HG03558 (cell line): ENCODE results near the gene SPSB1.

ENCODE experiments used
- ATAC-seq: cut with Tn5 transposase; IDR thresholded peaks from one replicate; pipeline ENCODE4 v1.9.1; 2021; ENCODE audit warnings: moderate number of reproducible peaks; ENCODE audit not compliant: unreplicated experiment; ENCODE audit errors: extremely low read depth

Gene SPSB1

GRCh38 chr1:9338397-9339246, 45.9 kb downstream of the SPSB1 start:
- no peak for ATAC-seq

GRCh38 chr1:9340172-9340854, 47.6 kb downstream of the SPSB1 start:
- ATAC-seq = no peak

- ATAC-seq = no peak
These were observed 48.2 kb downstream of the SPSB1 start for GRCh38 chr1:9340864-9341263.

- ATAC-seq = no peak
These were observed 48.7 kb downstream of the SPSB1 start for GRCh38 chr1:9341301-9341845.

GRCh38 chr1:9343269-9343668, 50.6 kb downstream of the SPSB1 start:
- no peak for ATAC-seq

GRCh38 chr1:9344426-9345200, 51.9 kb downstream of the SPSB1 start:
- no peak for ATAC-seq

GRCh38 chr1:9345471-9345870, 52.8 kb downstream of the SPSB1 start:
- no peak for ATAC-seq

- ATAC-seq = no peak
These were observed 53.2 kb downstream of the SPSB1 start for GRCh38 chr1:9345922-9346321.

GRCh38 chr1:9346566-9346965, 53.9 kb downstream of the SPSB1 start:
- ATAC-seq = no peak

- no peak for ATAC-seq
These were observed 54.6 kb downstream of the SPSB1 start for GRCh38 chr1:9347095-9347850.

GRCh38 chr1:9349331-9349851, 56.7 kb downstream of the SPSB1 start:
- ATAC-seq = no peak

GRCh38 chr1:9350013-9350908, 57.6 kb downstream of the SPSB1 start:
- ATAC-seq = no peak

- ATAC-seq = no peak
These were observed 58.3 kb downstream of the SPSB1 start for GRCh38 chr1:9350960-9351359.

GRCh38 chr1:9351654-9352271, 59.1 kb downstream of the SPSB1 start:
- no peak for ATAC-seq

- ATAC-seq = no peak
These were observed 59.9 kb downstream of the SPSB1 start for GRCh38 chr1:9352377-9353134.

GRCh38 chr1:9355503-9355902, 62.8 kb downstream of the SPSB1 start:
- no peak for ATAC-seq

GRCh38 chr1:9356021-9356420, 63.3 kb downstream of the SPSB1 start:
- no peak for ATAC-seq
